Tibial nerve (tissue), 4 donors: ENCODE measurements around the gene ARHGAP6. TPM values are rescaled to one million over a fixed set of nuclear protein-coding genes. Genes with fewer than 3 reads are reported as not detected.

Experiments used
- DNase-seq, 2 donors: peaks; one replicate each; pipeline ENCODE4 v3.0.0-alpha.2; 2019; ENCODE audit warnings: low spot score in 2 of 2
- H3K27ac ChIP-seq, 4 donors: fragments of 200-600 bp; sonication (generic) in 3 of 4; one replicate each; pipeline ENCODE4 v1.5.1; 2017 to 2019; ENCODE audit warnings: mild to moderate bottlenecking in 1 of 4
- H3K27me3 ChIP-seq, 2 donors: fragments of 200-600 bp; sonication (generic) in 1 of 2; one replicate each; pipeline versions ENCODE4 v1.5.1 to v1.6.0; 2017 to 2019
- H3K36me3 ChIP-seq, 3 donors: fragments of 200-600 bp; sonication (generic); one replicate each; pipeline ENCODE4 v1.5.1; 2018 to 2019
- H3K4me1 ChIP-seq, 4 donors: fragments of 200-600 bp; sonication (generic) in 3 of 4; one replicate each; pipeline ENCODE4 v1.5.1; 2017 to 2019
- H3K4me3 ChIP-seq, 4 donors: fragments of 200-600 bp; sonication (generic) in 3 of 4; one replicate each; pipeline ENCODE4 v1.5.1; 2017 to 2019; ENCODE audit warnings: mild to moderate bottlenecking in 1 of 4, moderate library complexity in 1 of 4
- H3K9me3 ChIP-seq, 4 donors: fragments of 200-600 bp; sonication (generic) in 3 of 4; one replicate each; pipeline ENCODE4 v1.5.1; 2017 to 2019
- CTCF ChIP-seq, 5 experiments: fragments of 200-600 bp in 3 of 5; fragments of 450-650 bp in 2 of 5; sonication (generic) in 3 of 5; IDR thresholded peaks; one replicate each; pipeline ENCODE4 v1.5.1; 2016 to 2019; ENCODE audit warnings: antibody characterized with exemption in 5 of 5, mild to moderate bottlenecking in 3 of 5, moderate library complexity in 2 of 5
- EP300 ChIP-seq, 2 donors: sonication (generic); formaldehyde crosslinking; IDR thresholded peaks; one replicate each; pipeline ENCODE4 v1.6.1; 2017; ENCODE audit warnings: antibody characterized with exemption in 2 of 2, mild to moderate bottlenecking in 1 of 2
- POLR2A ChIP-seq, 2 donors: fragments of 450-650 bp; IDR thresholded peaks; one replicate each; pipeline ENCODE4 v1.6.1; 2017; ENCODE audit warnings: antibody characterized with exemption in 2 of 2, mild to moderate bottlenecking in 2 of 2, moderate library complexity in 2 of 2
- WGBS, 2 donors: methylation state at CpG; one replicate each; pipeline ENCODE4 v1.1.5; 2018; 5-methylcytosine and 5-hydroxymethylcytosine counted together
- total RNA-seq, 4 donors: library from RNA; depleted of rRNA; stranded (reverse); fragments of >200 nt; gene quantifications; one replicate each; pipeline ENCODE4 v1.1.0, GENCODE V29; 2016

ARHGAP6 gene
- total RNA-seq, 4 donors from 2014 or later = 16.0 to 51.9 (median 39.3) TPM

DNA sequence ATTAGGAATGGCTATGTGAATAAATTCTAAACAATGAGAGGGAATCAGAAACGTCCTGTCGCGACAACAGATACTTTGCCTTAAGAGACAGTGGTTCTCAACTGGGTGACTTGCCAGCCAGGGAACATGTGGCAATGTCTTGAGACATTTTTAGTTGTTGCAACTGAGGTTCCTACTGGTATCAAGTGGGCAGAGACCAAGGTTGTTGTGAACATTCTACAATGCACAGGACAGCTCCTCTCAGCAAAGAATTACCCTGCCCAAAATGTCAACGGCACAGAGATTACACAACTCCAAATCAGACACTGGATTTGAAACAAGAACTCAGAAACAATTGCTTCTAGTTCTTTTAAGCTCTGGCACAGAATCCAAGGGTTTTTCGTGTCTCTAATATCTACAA is 128.6 kb downstream of the ARHGAP6 start:
- WGBS, 2 donors = 49 to 61% methylated on average over 5 of the region's 5 CpGs
- H3K36me3 ChIP-seq = no peaks in the 10 kb centered on the region
- H3K4me3 ChIP-seq = no peak overlapping the region
- no peak for DNase-seq
- H3K9me3 ChIP-seq = no peaks in the 10 kb centered on the region
- no peak overlapping the region for H3K27ac ChIP-seq
- H3K4me1 ChIP-seq = peaks cover 0 to 8% (median 0%) of the 10 kb centered on the region in 4 donors
- H3K27me3 ChIP-seq = no peaks in the 10 kb centered on the region
- TF ChIP-seq CTCF (IDR thresholded peaks at IDR 0.05) (no peak), EP300 (IDR thresholded peaks at IDR 0.05) (no peak), POLR2A (IDR thresholded peaks at IDR 0.05) (no peak)

DNA sequence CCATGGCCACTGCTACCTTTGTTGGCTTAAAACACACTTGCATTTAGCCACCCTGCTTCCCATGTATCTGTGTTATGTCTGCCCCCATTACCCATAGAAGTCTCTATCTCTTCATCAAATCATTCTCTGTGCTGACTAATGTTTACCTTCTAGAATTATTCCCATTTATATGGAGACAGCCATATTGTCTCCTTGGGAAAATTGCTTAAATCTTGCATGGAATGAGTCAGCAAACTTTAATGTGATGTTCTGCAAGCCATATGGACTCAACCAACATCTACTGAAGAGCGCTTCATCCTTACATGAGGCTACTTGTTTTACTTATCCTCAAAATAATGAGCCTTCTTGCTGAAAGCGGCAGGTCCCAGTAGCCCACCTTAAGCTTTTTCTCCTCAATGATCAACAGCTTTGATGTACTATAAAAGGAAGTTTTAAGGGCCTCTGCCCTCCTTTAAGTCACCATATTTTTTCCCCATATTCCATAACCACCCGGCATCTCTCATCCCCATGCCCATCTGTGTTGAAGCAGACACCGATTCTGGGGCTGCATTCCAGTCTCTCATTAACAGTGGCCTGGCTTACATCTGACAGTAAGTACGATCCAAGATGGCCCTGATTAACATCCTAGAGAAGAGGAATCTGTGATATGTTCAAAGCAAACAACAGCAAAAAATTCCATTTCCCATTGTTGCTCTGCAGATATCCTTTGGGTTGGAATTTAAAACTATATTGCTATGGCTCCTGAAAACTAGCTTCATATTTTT is 130.4 kb downstream of the ARHGAP6 start:
- Histone ChIP-seq H3K36me3 (no peaks in the 10 kb centered on the region), H3K4me3 (no peak overlapping the region), H3K4me1 (peaks cover 0 to 8% (median 0%) of the 10 kb centered on the region in 4 donors), H3K9me3 (no peaks in the 10 kb centered on the region), H3K27me3 (no peaks in the 10 kb centered on the region), H3K27ac (no peak overlapping the region)
- 69 to 72% methylated on average over 5 of the region's 5 CpGs for WGBS, 2 donors
- no peak for DNase-seq
- TF ChIP-seq POLR2A (IDR thresholded peaks at IDR 0.05) = no peak
- no peak for TF ChIP-seq EP300 (IDR thresholded peaks at IDR 0.05)
- no peak for TF ChIP-seq CTCF (IDR thresholded peaks at IDR 0.05)

GRCh38 chrX:11533199-11533651 is 132.5 kb downstream of the ARHGAP6 start:
- WGBS, 2 donors = 2 to 8% methylated on average over 2 of the region's 2 CpGs

DNA sequence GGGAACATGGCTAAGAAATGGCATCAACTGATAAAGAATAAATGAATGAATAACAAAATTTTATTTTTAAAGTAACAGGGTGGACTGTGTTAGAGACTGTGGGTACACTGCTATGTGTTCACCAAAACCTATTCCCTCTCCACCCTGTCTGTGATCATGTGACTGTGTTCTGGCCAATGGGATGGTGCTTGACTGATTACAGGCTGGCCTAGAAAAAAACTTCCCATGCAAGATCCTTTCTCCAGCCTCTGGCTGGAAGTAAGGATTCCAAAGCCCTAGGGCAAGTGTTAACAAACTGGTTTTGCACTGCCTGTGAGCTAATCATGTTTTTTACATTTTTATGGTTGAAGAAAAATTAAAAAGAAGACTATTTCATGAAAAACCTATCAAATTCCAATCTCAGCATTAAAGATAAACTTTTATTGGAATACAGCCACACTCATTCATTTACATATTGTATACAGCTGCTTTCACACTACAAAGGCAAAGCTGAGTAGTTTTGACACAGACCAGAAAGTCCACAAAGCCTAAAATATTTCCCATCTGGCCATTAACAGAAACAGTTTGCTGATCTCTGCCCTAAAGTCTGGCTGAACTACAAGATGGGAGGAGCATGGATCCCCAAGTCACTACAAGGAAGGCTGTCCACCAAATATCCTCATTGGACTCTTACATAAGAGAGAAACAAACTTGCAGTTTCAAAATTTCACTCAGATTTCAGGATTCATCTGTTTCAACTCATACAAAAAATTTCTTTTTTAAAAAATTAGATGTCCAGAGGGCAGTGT is 133.2 kb downstream of the ARHGAP6 start:
- Histone ChIP-seq H3K27ac (peak overlapping the region in 2 of 4 donors; percentile 12 to 44), H3K4me3 (no peak overlapping the region), H3K9me3 (no peaks in the 10 kb centered on the region), H3K36me3 (no peaks in the 10 kb centered on the region), H3K4me1 (peaks cover 0 to 8% (median 0%) of the 10 kb centered on the region in 4 donors), H3K27me3 (peaks cover 0 to 7% of the 10 kb centered on the region in 2 donors)
- DNase-seq = no peak
- TF ChIP-seq POLR2A (IDR thresholded peaks at IDR 0.05) (no peak), EP300 (IDR thresholded peaks at IDR 0.05) (no peak), CTCF (IDR thresholded peaks at IDR 0.05) (no peak)

More at GRCh38 chrX:11533199-11533651, 132.5 kb downstream of the ARHGAP6 start:
- TF ChIP-seq EP300 (IDR thresholded peaks at IDR 0.05) (peak in 1 of 2 donors; percentile 18), CTCF (IDR thresholded peaks at IDR 0.05) (peak; percentile 67 to 96 (median 80)), POLR2A (IDR thresholded peaks at IDR 0.05) (no peak)
- Histone ChIP-seq H3K4me1 (peaks cover 0 to 8% (median 0%) of the 10 kb centered on the region in 4 donors), H3K27ac (peak overlapping the region in 1 of 4 donors; percentile 44), H3K27me3 (peaks cover 0 to under 1% of the 10 kb centered on the region in 2 donors), H3K36me3 (no peaks in the 10 kb centered on the region), H3K4me3 (no peak overlapping the region), H3K9me3 (no peaks in the 10 kb centered on the region)
- DNase-seq = no peak

- no peak overlapping the region for H3K27ac ChIP-seq
- peak in 4 of 5 experiments; percentile 10 to 34 (median 19) for TF ChIP-seq CTCF (IDR thresholded peaks at IDR 0.05)
- TF ChIP-seq EP300 (IDR thresholded peaks at IDR 0.05) = no peak
Observed at GRCh38 chrX:11531226-11531625, 134.5 kb downstream of the ARHGAP6 start.

More at GRCh38 chrX:11531226-11531625, 134.5 kb downstream of the ARHGAP6 start:
- Histone ChIP-seq H3K36me3 (no peaks in the 10 kb centered on the region), H3K4me1 (peaks cover 0 to 8% (median 0%) of the 10 kb centered on the region in 4 donors), H3K27me3 (peaks cover 0 to 8% of the 10 kb centered on the region in 2 donors), H3K9me3 (no peaks in the 10 kb centered on the region), H3K4me3 (no peak overlapping the region)
- WGBS, 2 donors = 35 to 39% methylated on average over 1 of the region's 1 CpG
- no peak for DNase-seq
